ENCODE results near the gene FXYD3. TPM values are rescaled to one million over a fixed set of nuclear protein-coding genes. Genes with fewer than 3 reads are reported as not detected.

Gene FXYD3
- total RNA-seq, 1 donor from 2014 or later, result not detected

DNA sequence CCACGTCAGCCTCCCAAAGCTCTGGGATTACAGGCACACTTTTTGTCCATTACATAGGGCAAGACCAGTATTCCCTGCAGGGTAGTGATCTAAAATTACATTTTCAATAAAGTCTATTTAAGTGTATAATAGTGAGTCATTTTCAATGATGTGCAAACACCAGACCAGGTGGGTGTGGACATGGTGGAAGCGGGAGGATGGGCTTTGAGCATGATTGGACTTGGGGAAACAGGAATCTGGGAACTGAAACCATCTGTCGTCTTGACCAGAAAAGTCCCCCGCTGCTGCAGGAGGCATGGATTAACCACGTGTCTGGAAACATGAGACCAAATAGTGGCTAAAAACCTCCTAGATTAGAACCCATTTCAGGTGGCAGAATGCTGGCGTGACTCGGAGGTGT lies 4.9 kb downstream of the FXYD3 start:
- Mint-ChIP-seq H3K27ac (no peak overlapping the region), H3K4me1 (peaks cover 14% of the 10 kb centered on the region)

DNA sequence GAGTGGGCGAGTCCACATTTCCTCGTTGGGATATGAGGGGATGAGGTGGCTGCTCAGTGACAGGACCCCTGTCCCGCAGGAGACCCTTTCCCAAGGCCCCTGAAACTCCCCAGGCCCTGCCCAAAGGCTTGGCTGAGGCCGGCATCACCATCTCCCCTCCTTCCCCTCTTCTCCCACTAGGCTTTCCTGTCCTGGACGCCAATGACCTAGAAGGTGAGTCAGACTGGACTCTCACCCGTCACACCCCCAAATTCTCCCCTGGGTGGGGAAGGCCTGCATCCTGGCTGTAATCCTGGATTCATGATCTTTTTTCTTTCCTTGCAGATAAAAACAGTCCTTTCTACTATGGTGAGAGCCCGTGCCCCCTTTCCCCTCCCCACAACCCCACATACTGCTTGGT lies 5.3 kb downstream of the FXYD3 start:
- DNase-seq (no peak), ATAC-seq (ENCODE audit: low read depth) (no peak)
- ChIA-PET CTCF (no interaction called here), POLR2A (interaction anchor here (0.7 kb wide), 1 partner anchor 9 kb away, joined by 3 read pairs; no protein-coding TSS in a partner anchor)
- H3K36me3 Mint-ChIP-seq (ENCODE audit: low read depth), result no peaks in the 10 kb centered on the region
- H3K27me3 Mint-ChIP-seq, result peaks cover under 1% of the 10 kb centered on the region
- no peaks in the 10 kb centered on the region for H3K9me3 Mint-ChIP-seq
- intact Hi-C loops (cut with micrococcal nuclease), result no loop called here
- no peak overlapping the region for H3K4me3 Mint-ChIP-seq
- TF ChIP-seq, protein P1, sequence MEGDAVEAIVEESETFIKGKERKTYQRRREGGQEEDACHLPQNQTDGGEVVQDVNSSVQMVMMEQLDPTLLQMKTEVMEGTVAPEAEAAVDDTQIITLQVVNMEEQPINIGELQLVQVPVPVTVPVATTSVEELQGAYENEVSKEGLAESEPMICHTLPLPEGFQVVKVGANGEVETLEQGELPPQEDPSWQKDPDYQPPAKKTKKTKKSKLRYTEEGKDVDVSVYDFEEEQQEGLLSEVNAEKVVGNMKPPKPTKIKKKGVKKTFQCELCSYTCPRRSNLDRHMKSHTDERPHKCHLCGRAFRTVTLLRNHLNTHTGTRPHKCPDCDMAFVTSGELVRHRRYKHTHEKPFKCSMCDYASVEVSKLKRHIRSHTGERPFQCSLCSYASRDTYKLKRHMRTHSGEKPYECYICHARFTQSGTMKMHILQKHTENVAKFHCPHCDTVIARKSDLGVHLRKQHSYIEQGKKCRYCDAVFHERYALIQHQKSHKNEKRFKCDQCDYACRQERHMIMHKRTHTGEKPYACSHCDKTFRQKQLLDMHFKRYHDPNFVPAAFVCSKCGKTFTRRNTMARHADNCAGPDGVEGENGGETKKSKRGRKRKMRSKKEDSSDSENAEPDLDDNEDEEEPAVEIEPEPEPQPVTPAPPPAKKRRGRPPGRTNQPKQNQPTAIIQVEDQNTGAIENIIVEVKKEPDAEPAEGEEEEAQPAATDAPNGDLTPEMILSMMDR (IDR thresholded peaks at IDR 0.05), result no peak
- no peak overlapping the region for H3K27ac Mint-ChIP-seq
- peaks cover 14% of the 10 kb centered on the region for H3K4me1 Mint-ChIP-seq

More for the DNA sequence above, 4.9 kb downstream of the FXYD3 start:
- ChIA-PET POLR2A (no interaction called here), CTCF (no interaction called here)
- Mint-ChIP-seq H3K4me3 (no peak overlapping the region), H3K9me3 (no peaks in the 10 kb centered on the region), H3K27me3 (peaks cover 3% of the 10 kb centered on the region), H3K36me3 (ENCODE audit: low read depth) (no peaks in the 10 kb centered on the region)
- ATAC-seq (ENCODE audit: low read depth) (no peak), DNase-seq (no peak)
- intact Hi-C loops (cut with micrococcal nuclease), result no loop called here
- TF ChIP-seq, protein P1 (IDR thresholded peaks at IDR 0.05), result no peak

DNA sequence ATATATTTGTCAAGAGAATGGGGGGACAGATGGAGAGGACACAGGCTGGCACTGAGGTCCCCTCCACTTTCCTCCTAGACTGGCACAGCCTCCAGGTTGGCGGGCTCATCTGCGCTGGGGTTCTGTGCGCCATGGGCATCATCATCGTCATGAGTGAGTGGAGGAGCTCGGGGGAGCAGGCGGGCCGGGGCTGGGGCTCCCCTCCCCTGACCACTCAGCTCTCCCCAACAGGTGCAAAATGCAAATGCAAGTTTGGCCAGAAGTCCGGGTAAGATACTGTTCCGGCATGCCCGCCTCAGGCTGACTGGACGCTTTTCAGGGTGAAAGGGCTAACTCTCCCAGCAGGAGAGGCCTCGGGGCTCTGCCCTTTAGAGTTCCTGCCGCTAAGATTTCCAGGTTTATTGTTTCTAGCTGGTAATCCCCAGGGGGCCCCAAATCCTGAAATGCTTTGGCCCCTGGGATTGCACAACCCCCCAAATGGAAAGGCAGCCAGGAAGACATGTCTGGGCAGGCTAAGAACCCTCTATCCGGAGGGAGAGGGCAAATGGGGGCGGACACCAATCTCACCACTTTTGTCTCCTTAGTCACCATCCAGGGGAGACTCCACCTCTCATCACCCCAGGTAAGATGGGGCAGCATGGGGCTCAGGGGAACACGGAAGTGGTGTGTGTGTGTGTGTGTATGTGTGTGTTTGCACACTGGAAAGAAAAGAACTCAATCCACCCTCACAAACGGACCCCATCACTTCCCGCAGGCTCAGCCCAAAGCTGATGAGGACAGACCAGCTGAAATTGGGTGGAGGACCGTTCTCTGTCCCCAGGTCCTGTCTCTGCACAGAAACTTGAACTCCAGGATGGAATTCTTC lies 7.3 kb downstream of the FXYD3 start:
- Mint-ChIP-seq H3K4me1 (peaks cover 14% of the 10 kb centered on the region), H3K9me3 (no peaks in the 10 kb centered on the region), H3K4me3 (no peak overlapping the region), H3K27ac (no peak overlapping the region), H3K27me3 (no peaks in the 10 kb centered on the region), H3K36me3 (ENCODE audit: low read depth) (no peaks in the 10 kb centered on the region)
- ChIA-PET CTCF (no interaction called here), POLR2A (interaction anchor here (1.0 to 1.4 kb wide), 2 partner anchors 11 to 32 kb away, joined by 3 read pairs; partner anchors contain the start of gene FXYD5)
- ATAC-seq (ENCODE audit: low read depth) (no peak), DNase-seq (no peak)
- intact Hi-C loops (cut with micrococcal nuclease), result no loop called here
- TF ChIP-seq, protein P1 (IDR thresholded peaks at IDR 0.05), result no peak

DNA sequence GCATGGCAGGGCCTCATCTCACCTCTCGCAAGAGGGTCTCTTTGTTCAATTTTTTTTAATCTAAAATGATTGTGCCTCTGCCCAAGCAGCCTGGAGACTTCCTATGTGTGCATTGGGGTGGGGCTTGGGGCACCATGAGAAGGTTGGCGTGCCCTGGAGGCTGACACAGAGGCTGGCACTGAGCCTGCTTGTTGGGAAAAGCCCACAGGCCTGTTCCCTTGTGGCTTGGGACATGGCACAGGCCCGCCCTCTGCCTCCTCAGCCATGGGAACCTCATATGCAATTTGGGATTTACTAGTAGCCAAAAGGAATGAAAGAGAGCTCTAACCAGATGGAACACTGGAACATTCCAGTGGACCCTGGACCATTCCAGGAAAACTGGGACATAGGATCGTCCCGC lies 8.0 kb downstream of the FXYD3 start:
- ChIA-PET CTCF (interaction anchor here (1.3 kb wide), 1 partner anchor 18 kb away, joined by 6 read pairs; no protein-coding TSS in a partner anchor), POLR2A (interaction anchor here (1.0 to 1.4 kb wide), 2 partner anchors 10 to 31 kb away, joined by 3 read pairs; partner anchors contain the start of gene FXYD5)
- intact Hi-C loops (cut with micrococcal nuclease), result no loop called here
- TF ChIP-seq, protein P1 (IDR thresholded peaks at IDR 0.05), result no peak
- no peaks in the 10 kb centered on the region for H3K36me3 Mint-ChIP-seq (ENCODE audit: low read depth)
- no peak overlapping the region for H3K27ac Mint-ChIP-seq
- H3K27me3 Mint-ChIP-seq, result no peaks in the 10 kb centered on the region
- peaks cover 14% of the 10 kb centered on the region for H3K4me1 Mint-ChIP-seq
- peak overlapping the region; percentile 83 for H3K4me3 Mint-ChIP-seq
- H3K9me3 Mint-ChIP-seq, result no peaks in the 10 kb centered on the region
- no peak for DNase-seq
- no peak for ATAC-seq (ENCODE audit: low read depth)
